ENCODE results near the gene NFIA. TPM values are rescaled to one million over a fixed set of nuclear protein-coding genes. Genes with fewer than 3 reads are reported as not detected.

Gene NFIA
- total RNA-seq, 4 donors from 2014 or later, result 68.2 to 172 (median 101) TPM

- no peak for TF ChIP-seq CTCF (IDR thresholded peaks at IDR 0.05; ENCODE audit: low read depth)
Measured at GRCh38 chr1:61282387-61282786, 200.0 kb downstream of the NFIA start.

- TF ChIP-seq CTCF (IDR thresholded peaks at IDR 0.05; ENCODE audit: low read depth), result no peak
Measured at GRCh38 chr1:61284248-61284854, 202.0 kb downstream of the NFIA start.

- TF ChIP-seq CTCF (IDR thresholded peaks at IDR 0.05; ENCODE audit: low read depth), result no peak
Measured at GRCh38 chr1:61284936-61285335, 202.6 kb downstream of the NFIA start.

GRCh38 chr1:61285371-61285885 is 203.1 kb downstream of the NFIA start:
- TF ChIP-seq CTCF (IDR thresholded peaks at IDR 0.05; ENCODE audit: low read depth), result no peak

DNA sequence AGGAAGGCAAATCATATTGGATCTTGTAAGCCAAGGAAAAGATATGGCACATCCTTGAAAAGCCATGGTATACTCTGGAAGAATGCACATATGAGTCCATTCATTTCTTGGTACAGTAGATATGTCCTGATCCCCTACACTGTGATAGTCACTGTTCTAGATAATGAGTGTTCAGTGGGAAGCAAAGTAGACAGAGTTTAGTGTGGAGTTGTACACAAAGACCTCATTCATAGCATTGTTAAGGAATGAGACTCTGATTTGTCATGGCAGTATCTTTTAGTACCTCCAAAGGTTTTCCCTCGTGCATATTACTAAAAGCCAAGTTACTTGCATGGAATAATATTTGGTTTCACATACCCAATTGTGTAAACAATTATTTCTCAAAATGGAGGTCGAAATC is 204.7 kb downstream of the NFIA start:
- TF ChIP-seq CTCF (IDR thresholded peaks at IDR 0.05; ENCODE audit: low read depth), result no peak

DNA sequence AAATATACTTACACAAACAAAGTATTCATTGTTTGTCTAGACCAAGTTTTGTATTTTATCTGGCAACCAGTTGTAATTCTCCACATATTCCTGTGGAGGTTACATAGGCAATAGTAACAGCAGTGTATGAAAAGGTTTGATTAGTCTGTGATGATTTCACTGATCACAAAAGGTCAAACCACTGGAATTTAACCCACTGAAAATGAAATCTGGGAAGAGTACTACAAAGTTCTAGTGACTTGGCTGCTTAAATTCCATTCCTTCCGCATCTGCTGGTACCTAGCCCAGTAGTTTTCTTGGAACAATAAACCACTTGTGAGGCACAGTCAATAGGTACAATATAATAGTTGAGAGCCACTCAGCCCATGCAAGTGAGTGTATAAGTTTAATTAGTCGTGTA is 205.4 kb downstream of the NFIA start:
- TF ChIP-seq CTCF (IDR thresholded peaks at IDR 0.05; ENCODE audit: low read depth), result no peak

DNA sequence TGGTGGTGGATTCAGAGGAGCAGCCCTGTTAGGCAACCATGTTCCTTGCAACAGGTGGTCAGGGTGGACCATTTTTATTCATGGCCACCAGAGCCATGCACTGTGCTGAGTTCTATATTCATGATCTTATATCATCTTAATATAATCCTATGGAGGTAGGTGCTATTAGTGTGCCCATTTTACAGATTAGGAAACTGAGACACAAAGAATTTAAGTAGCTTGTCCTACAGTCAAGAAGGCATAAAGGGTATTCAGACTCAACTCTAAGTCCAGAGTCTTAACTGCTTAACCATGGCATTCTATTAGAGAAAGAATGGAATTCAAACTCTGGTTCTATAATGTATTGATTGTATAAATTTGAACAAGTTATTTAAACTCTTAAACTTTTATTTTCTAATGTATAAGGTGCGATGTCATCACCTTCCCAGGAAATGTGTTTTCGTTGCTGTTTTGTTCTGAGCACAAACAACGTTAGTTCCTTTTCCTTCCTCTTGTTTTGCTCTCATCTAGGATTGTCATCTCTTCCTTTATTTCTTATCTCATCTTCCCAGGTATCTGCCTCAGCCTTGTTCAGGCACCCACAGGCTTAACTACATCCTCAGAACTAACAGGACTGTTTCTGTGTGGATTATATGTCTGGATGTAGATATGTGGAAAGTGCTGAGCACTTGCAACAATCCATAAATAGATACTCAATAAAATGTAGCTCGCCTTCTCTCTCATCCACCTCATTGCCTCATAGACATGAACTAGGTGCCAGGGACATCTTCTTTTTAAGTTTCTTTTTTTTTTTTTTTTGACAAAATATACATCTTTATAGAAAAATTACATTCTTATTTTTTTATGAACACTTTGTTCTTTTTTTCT is 207.1 kb downstream of the NFIA start:
- no peak for TF ChIP-seq CTCF (IDR thresholded peaks at IDR 0.05; ENCODE audit: low read depth)

All from subcutaneous adipose tissue (tissue), 4 donors.